HEK293T (cell line): ENCODE data around the gene NUP205.
"Not testable (repeated sequence)": the region's sequence is repeated elsewhere in the genome, so short reads cannot be mapped to it uniquely, and the experiment has no call there.

Source experiments
- CTCF ChIA-PET: fragments of 350-600 bp; formaldehyde crosslinking; extraction: SDS; loops from one replicate; lab custom pipeline; 2021; ENCODE audit warnings: antibody characterized with exemption, inconsistent platforms; lab: Yijun Ruan, JAX
- POLR2A ChIA-PET: fragments of 350-600 bp; formaldehyde crosslinking; extraction: SDS; loops from one replicate; lab custom pipeline; 2020; ENCODE audit warnings: antibody characterized with exemption, inconsistent platforms; lab: Yijun Ruan, JAX
- DNase-seq: peaks from one replicate; pipeline ENCODE4 v3.0.0; 2012; ENCODE audit warnings: mixed read lengths; ENCODE audit errors: extremely low spot score
- ARNT ChIP-seq: fragments of 450-650 bp; IDR thresholded peaks from 2 replicates; pipeline ENCODE4 v1.6.1; 2017; ENCODE audit warnings: mild to moderate bottlenecking
- BHLHE40 ChIP-seq: fragments of 450-650 bp; IDR thresholded peaks from 2 replicates; pipeline ENCODE4 v1.6.1; 2016; ENCODE audit warnings: mild to moderate bottlenecking, moderate library complexity, borderline replicate concordance
- CTBP1 ChIP-seq: fragments of 450-650 bp; IDR thresholded peaks from 2 replicates; pipeline ENCODE4 v1.6.1; 2016; ENCODE audit warnings: borderline replicate concordance
- ELF4 ChIP-seq: fragments of 450-650 bp; IDR thresholded peaks from 2 replicates; pipeline ENCODE4 v1.6.1; 2017; ENCODE audit warnings: antibody characterized with exemption
- FOXA1 ChIP-seq: fragments of 450-650 bp; IDR thresholded peaks from 2 replicates; pipeline ENCODE4 v1.6.1; 2016; ENCODE audit warnings: mild to moderate bottlenecking
- FOXK2 ChIP-seq: fragments of 450-650 bp; IDR thresholded peaks from 2 replicates; pipeline ENCODE4 v1.6.1; 2016; ENCODE audit warnings: mild to moderate bottlenecking
- FOXM1 ChIP-seq: fragments of 450-650 bp; IDR thresholded peaks from 2 replicates; pipeline ENCODE4 v1.6.1; 2017; ENCODE audit warnings: mild to moderate bottlenecking, borderline replicate concordance
- HDGF ChIP-seq: fragments of 450-650 bp; IDR thresholded peaks from 2 replicates; pipeline ENCODE4 v1.6.1; 2017; ENCODE audit warnings: antibody characterized with exemption, borderline replicate concordance
- L3MBTL2 ChIP-seq: fragments of 450-650 bp; conservative IDR thresholded peaks from 2 replicates; pipeline ENCODE4 v1.6.1; 2016; ENCODE audit warnings: mild to moderate bottlenecking
- LEF1 ChIP-seq: fragments of 450-650 bp; IDR thresholded peaks from 2 replicates; pipeline ENCODE4 v1.6.1; 2017; ENCODE audit warnings: mild to moderate bottlenecking, borderline replicate concordance
- NFRKB ChIP-seq: fragments of 450-650 bp; IDR thresholded peaks from 2 replicates; pipeline ENCODE4 v1.6.1; 2016; ENCODE audit warnings: mild to moderate bottlenecking, moderate library complexity
- SP1 ChIP-seq: fragments of 450-650 bp; IDR thresholded peaks from 2 replicates; pipeline ENCODE4 v1.6.1; 2017
- SUZ12 ChIP-seq: fragments of 450-650 bp; IDR thresholded peaks from 2 replicates; pipeline ENCODE4 v1.6.1; 2016; ENCODE audit warnings: mild to moderate bottlenecking
- TARDBP ChIP-seq: fragments of 450-650 bp; IDR thresholded peaks from 2 replicates; pipeline ENCODE4 v1.6.1; 2016
- ZNF384 ChIP-seq: fragments of 450-650 bp; IDR thresholded peaks from 2 replicates; pipeline ENCODE4 v1.6.1; 2016
- TF ChIP-seq, protein P1 (sequence below): fragments of 450-650 bp; IDR thresholded peaks from 2 replicates; pipeline ENCODE4 v1.6.1; 2016

NUP205 gene

GRCh38 chr7:135662373-135663114 is 104.8 kb downstream of the NUP205 start, which contains the start of gene STMP1:
Gene STMP1 (plus strand): TSS chr7:135662514.
- TF ChIP-seq FOXM1 (peak; percentile 85), NFRKB (no peak), ARNT (peak; percentile 40; the same call in 1 of the 2 replicates), TARDBP (no peak), L3MBTL2 (peak; percentile 57)
- TF ChIP-seq, protein P1, sequence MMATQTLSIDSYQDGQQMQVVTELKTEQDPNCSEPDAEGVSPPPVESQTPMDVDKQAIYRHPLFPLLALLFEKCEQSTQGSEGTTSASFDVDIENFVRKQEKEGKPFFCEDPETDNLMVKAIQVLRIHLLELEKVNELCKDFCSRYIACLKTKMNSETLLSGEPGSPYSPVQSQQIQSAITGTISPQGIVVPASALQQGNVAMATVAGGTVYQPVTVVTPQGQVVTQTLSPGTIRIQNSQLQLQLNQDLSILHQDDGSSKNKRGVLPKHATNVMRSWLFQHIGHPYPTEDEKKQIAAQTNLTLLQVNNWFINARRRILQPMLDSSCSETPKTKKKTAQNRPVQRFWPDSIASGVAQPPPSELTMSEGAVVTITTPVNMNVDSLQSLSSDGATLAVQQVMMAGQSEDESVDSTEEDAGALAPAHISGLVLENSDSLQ: no peak

DNA sequence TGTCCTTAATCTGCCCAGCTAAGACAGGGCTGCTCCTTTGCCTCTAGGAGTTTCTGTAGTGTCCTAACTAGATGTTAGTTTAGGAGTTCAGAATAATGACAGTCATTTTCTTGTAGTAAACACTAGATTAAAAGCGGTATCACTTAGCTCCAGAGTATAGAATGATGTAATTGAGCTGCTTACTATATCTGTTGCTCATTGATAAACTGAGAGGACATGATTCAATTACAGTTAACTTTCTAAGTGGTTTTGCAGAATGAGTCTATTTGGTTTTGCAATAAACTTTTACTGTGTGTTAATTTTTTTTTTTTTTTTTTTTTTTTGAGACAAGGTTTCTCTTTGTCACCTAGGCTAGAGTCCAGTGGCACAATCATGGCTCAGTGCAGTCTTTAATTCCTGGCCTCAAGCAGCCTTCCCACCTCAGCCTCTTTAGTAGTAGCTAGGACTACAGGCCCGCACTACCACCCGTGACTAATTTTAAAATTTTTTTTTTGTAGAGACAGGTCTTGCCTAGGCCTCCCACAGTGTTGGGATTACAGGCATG is 106.4 kb downstream of the NUP205 start:
- no peak for DNase-seq
- CTCF ChIA-PET: interaction anchor here (0.5 to 2.9 kb wide), 5 partner anchors 9 to 1930 kb away, joined by 3 to 19 read pairs (median 11); no protein-coding TSS in a partner anchor
- TF ChIP-seq BHLHE40 (no peak), FOXK2 (no peak), ZNF384 (peak; percentile 91), CTBP1 (no peak)
- POLR2A ChIA-PET: interaction anchor here (1.5 to 3.4 kb wide), 2 partner anchors 9 to 47 kb away, joined by 10 to 12 read pairs; no protein-coding TSS in a partner anchor

More at GRCh38 chr7:135662373-135663114, 104.8 kb downstream of the NUP205 start, which contains the start of gene STMP1:
- DNase-seq: peak; percentile 99
- POLR2A ChIA-PET: interaction anchor here (0.6 to 3.5 kb wide), 27 partner anchors 8 to 388 kb away, joined by 3 to 14 read pairs (median 4); partner anchors contain the start of gene SLC13A4
- CTCF ChIA-PET: interaction anchor here (0.5 to 2.9 kb wide), 6 partner anchors 9 to 249 kb away, joined by 3 to 12 read pairs (median 4); no protein-coding TSS in a partner anchor

GRCh38 chr7:135665042-135665441 is 107.3 kb downstream of the NUP205 start:
- POLR2A ChIA-PET: interaction anchor here (1.5 kb wide), 1 partner anchor 8 kb away, joined by 10 read pairs; no protein-coding TSS in a partner anchor
- TF ChIP-seq CTBP1: no peak
- no peak for TF ChIP-seq ELF4
- TF ChIP-seq NFRKB: no peak
- TF ChIP-seq LEF1: no peak
- no peak for TF ChIP-seq FOXM1
- no peak for TF ChIP-seq ZNF384
- no peak for TF ChIP-seq FOXA1
- no peak for TF ChIP-seq FOXK2
- TF ChIP-seq, protein P1: no peak
- no peak for TF ChIP-seq L3MBTL2
- no peak for TF ChIP-seq BHLHE40
- TF ChIP-seq SUZ12: no peak
- no peak for TF ChIP-seq HDGF
- no peak for TF ChIP-seq ARNT
- TF ChIP-seq TARDBP: no peak
- TF ChIP-seq SP1: no peak
- CTCF ChIA-PET: interaction anchor here (2.0 to 2.9 kb wide), 2 partner anchors 8 to 46 kb away, joined by 12 to 19 read pairs; no protein-coding TSS in a partner anchor

DNA sequence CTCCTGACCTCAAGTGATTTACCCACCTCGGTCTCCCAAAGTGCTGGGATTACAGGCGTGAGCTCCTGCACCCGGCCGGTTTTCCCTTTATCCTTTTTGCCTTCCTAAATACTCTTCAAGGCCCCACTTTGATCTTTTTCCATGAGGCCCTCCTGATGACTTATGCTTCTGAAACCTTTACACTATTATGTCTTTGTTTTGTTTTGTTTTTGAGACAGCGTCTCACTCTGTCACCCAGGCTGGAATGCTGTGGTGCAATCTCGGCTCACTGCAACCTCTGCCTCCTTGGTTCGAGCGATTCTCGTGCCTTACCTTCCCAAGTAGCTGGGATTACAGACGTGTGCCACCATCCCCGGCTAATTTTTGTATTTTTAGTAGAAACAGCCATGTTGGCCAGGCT is 108.4 kb downstream of the NUP205 start:
- POLR2A ChIA-PET: no interaction called here
- CTCF ChIA-PET: no interaction called here
- no peak for DNase-seq
- TF ChIP-seq L3MBTL2 (no peak), NFRKB (no peak), FOXM1 (no peak), ARNT (no peak), TARDBP (no peak), CTBP1 (no peak), LEF1 (no peak), FOXK2 (no peak), HDGF (no peak), SUZ12 (no peak), SP1 (no peak), ELF4 (no peak), ZNF384 (no peak), BHLHE40 (no peak), FOXA1 (no peak)
- TF ChIP-seq, protein P1: no peak

More at GRCh38 chr7:135665042-135665441, 107.3 kb downstream of the NUP205 start:
- no peak for DNase-seq

DNA sequence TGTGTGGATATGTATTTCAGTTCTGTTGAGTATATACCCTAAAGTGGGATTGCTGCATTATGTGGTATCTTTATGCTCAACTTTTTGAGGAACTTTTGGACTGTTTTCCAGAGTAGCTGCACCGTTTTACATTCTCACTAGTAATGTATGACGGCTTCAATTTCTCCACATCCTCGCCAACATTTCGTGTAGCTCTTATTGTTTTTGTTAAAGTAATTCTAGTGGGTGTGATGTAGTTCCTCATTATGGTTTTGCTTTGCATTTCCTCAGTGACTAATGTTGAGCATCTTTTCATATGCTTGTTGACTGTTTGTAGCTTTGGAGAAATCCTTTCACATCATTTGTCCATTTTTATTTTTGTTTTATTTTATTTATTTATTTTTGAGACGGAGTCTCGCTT is 109.1 kb downstream of the NUP205 start:
- ChIA-PET POLR2A (no interaction called here), CTCF (no interaction called here)
- TF ChIP-seq FOXA1 (no peak), FOXM1 (no peak), ELF4 (no peak), BHLHE40 (no peak), SUZ12 (no peak), ZNF384 (no peak)
- DNase-seq: no peak

DNA sequence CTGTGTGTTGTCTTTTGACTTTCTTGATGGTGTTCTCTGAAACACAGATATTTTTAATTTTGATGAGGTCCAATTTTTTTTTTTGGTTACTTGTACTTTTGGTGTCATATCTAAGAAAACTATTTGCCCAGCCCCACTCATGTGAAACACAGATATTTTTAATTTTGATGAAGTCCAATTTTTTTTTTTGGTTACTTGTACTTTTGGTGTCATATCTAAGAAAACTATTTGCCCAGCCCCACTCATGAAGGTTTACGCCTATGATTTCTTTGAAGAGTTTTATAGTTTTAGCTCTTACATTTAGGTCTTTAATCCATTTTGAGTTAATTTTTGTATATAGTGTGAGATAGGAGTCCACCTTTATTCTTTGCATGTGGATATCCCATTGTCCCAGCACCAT is 109.9 kb downstream of the NUP205 start:
- POLR2A ChIA-PET, DNase-seq, CTCF ChIA-PET: not testable (repeated sequence)

DNA sequence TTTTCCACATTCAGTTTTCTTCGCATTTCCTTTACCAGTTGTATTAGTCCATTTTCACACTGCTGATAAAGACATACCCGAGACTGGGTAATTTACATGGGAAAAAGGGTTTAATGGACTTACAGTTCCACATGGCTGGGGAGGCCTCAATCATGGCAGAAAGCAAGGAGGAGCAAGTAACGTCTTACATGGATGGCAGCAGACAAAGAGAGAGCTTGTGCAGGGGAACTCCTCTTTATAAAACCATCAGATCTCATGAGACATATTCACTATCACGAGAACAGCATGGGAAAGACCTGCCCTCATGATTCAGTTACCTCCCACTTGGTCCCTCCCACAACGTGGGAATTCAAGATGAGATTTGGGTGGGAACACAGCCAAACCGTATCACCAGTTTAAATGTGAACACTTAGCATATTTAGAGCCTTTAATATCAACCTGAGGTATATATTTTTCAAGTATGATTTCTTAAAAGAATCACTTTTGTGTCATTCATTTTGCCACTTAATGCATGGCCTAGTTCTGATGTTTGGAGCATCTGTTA is 111.2 kb downstream of the NUP205 start:
- CTCF ChIA-PET, POLR2A ChIA-PET, DNase-seq: not testable (repeated sequence)
